ACC112 (cell line): ENCODE results near the gene ZNF236.

ENCODE experiments used
- H2AFZ ChIP-seq: fragments of 200-600 bp; sonication (generic); one replicate; pipeline ENCODE4 v1.6.0; 2017; ENCODE audit warnings: antibody characterized with exemption, low read length; ENCODE audit not compliant: unreplicated experiment
- H3K27ac ChIP-seq: fragments of 200-600 bp; sonication (generic); 2 replicates; pipeline ENCODE4 v1.5.1; 2014; ENCODE audit warnings: low read depth, mild to moderate bottlenecking, antibody characterized with exemption, low read length, moderate library complexity
- H3K27me3 ChIP-seq: fragments of 200-600 bp; sonication (generic); 2 replicates; pipeline ENCODE4 v1.6.1; 2014; ENCODE audit warnings: mild to moderate bottlenecking, antibody characterized with exemption, low read length, moderate library complexity, mixed read lengths; ENCODE audit not compliant: insufficient read depth
- H3K36me3 ChIP-seq: fragments of 200-600 bp; sonication (generic); 2 replicates; pipeline ENCODE4 v1.6.1; 2016; ENCODE audit warnings: mild to moderate bottlenecking, antibody characterized with exemption, low read length, moderate library complexity, mixed read lengths; ENCODE audit not compliant: insufficient read depth
- H3K4me1 ChIP-seq: fragments of 200-600 bp; sonication (generic); one replicate; pipeline ENCODE4 v1.6.1; 2016; ENCODE audit warnings: low read length, mixed read lengths; ENCODE audit not compliant: insufficient read depth, unreplicated experiment, control insufficient read depth
- H3K4me3 ChIP-seq: fragments of 200-600 bp; sonication (generic); 2 replicates; pipeline ENCODE4 v1.5.1; 2014; ENCODE audit warnings: mild to moderate bottlenecking, low read depth, low read length
- H3K79me2 ChIP-seq: fragments of 200-600 bp; sonication (generic); one replicate; pipeline ENCODE4 v1.6.0; 2016; ENCODE audit warnings: low read length; ENCODE audit not compliant: control insufficient read depth, unreplicated experiment, insufficient read depth

ZNF236 gene

GRCh38 chr18:76948345-76948744, 126.0 kb downstream of the ZNF236 start:
- Histone ChIP-seq H3K4me1 (no peaks in the 10 kb centered on the region), H3K79me2 (no peaks in the 10 kb centered on the region), H3K27ac (no peak overlapping the region), H2AFZ (no peak overlapping the region), H3K4me3 (no peak overlapping the region), H3K36me3 (peaks cover 9% of the 10 kb centered on the region; the same call in 1 of the 2 replicates), H3K27me3 (no peaks in the 10 kb centered on the region)

DNA sequence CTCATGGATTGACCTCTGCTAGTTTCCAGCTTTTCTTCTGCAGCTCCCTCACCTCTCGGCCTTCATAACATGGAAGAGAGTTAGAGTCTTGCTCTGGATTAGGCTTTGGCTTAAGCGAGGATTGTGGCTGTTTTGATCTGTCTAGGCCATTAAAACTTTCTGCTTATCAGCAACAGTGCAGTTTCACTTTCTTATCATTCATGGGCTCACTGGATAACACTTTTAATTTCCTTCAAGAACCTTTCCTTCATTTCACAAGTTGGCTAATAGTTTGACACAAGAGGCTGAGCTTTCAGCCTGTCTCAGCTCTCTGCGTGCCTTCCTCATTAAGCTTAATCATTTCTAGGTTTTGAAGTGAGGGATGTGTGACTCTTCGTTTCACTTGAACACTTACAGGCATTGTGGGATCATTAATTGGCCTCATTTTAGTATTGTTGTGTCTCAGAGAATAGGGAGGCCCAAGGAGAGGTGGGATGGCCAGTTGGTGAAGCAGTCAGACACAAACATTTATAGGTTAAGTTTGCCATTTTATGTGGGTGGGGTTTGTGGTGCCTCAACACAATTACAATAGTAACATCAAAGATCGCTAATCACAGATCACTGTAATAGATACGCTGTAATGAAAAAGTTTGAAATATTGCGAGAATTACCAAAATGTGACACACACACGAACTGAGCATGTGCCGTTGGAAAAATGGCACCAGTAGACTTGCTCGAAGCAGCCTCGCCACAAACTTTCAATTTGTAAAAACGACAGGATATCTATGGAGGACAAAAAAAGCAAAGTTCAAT, 129.3 kb downstream of the ZNF236 start:
- no peaks in the 10 kb centered on the region for H3K4me1 ChIP-seq
- no peak overlapping the region for H2AFZ ChIP-seq
- peaks cover 9% of the 10 kb centered on the region; the same call in 1 of the 2 replicates for H3K36me3 ChIP-seq
- H3K27me3 ChIP-seq: no peaks in the 10 kb centered on the region
- no peaks in the 10 kb centered on the region for H3K79me2 ChIP-seq
- H3K27ac ChIP-seq: no peak overlapping the region
- no peak overlapping the region for H3K4me3 ChIP-seq

GRCh38 chr18:76952747-76953146, 130.4 kb downstream of the ZNF236 start:
- Histone ChIP-seq H3K27me3 (no peaks in the 10 kb centered on the region), H3K4me3 (no peak overlapping the region), H3K4me1 (no peaks in the 10 kb centered on the region), H3K36me3 (peaks cover 9% of the 10 kb centered on the region; the same call in 1 of the 2 replicates), H2AFZ (no peak overlapping the region), H3K27ac (no peak overlapping the region), H3K79me2 (no peaks in the 10 kb centered on the region)

DNA sequence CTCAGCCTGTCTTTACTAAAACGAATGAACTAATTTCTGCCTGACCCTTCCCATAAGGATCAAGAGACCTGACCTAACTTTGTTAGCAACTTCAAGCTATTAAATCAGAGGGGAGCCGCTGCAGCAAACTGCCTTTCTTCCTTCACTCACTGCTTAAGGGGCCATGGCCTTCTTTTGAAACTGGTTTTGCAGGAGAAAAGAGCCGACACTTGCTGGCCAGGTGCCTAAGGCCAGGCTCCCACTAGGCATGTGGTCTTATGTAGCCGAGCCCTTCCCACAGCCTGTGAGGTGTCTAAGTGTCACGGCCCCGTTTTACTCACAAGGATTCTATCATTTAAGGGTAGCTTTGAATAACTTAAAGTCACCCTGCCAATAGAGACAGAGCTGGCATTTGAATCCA, 130.8 kb downstream of the ZNF236 start:
- Histone ChIP-seq H3K4me3 (no peak overlapping the region), H3K36me3 (0 out of 2 replicates have a peak, but pooled peaks cover 6% of the 10 kb centered on the region), H3K4me1 (no peaks in the 10 kb centered on the region), H2AFZ (no peak overlapping the region), H3K27me3 (no peaks in the 10 kb centered on the region), H3K27ac (no peak overlapping the region), H3K79me2 (no peaks in the 10 kb centered on the region)

GRCh38 chr18:76953583-76954233, 131.4 kb downstream of the ZNF236 start:
- H2AFZ ChIP-seq: no peak overlapping the region
- no peaks in the 10 kb centered on the region for H3K27me3 ChIP-seq
- H3K4me1 ChIP-seq: no peaks in the 10 kb centered on the region
- no peaks in the 10 kb centered on the region for H3K79me2 ChIP-seq
- no peak overlapping the region for H3K4me3 ChIP-seq
- H3K27ac ChIP-seq: no peak overlapping the region
- 0 out of 2 replicates have a peak, but pooled peaks cover under 1% of the 10 kb centered on the region for H3K36me3 ChIP-seq

DNA sequence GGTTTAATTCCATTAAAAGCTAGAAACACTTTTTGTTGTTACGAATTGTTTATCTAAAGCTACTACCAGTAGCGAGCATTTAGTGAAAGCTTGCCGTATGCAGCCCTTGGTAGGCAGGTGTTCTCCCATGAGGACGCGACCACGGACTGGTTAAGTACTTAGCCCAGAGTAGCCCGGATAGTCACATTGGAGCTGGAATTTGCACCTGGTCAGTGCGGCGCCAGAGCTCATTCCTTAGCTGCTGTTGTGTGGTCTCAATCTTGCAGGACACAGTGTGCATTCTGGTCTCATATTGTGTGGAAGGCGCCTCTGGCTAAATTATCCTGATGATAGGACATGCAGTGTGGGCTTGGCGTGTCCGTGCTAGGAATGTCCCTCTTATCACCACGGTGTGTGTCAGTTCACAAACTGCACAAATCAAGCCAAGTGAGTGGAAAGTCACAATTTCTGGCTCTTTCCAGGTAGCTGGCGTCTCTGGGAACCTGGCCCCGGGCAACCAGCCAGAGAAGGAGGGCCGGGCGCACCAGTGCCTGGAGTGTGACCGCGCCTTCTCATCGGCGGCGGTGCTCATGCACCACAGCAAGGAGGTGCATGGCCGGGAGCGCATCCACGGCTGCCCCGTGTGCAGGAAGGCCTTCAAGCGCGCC, 133.3 kb downstream of the ZNF236 start:
- H3K79me2 ChIP-seq: no peaks in the 10 kb centered on the region
- H3K4me3 ChIP-seq: no peak overlapping the region
- no peaks in the 10 kb centered on the region for H3K36me3 ChIP-seq
- no peak overlapping the region for H2AFZ ChIP-seq
- H3K4me1 ChIP-seq: no peaks in the 10 kb centered on the region
- H3K27ac ChIP-seq: no peak overlapping the region
- H3K27me3 ChIP-seq: no peaks in the 10 kb centered on the region

GRCh38 chr18:76956648-76957047, 134.3 kb downstream of the ZNF236 start:
- H3K79me2 ChIP-seq: no peaks in the 10 kb centered on the region
- H3K27ac ChIP-seq: no peak overlapping the region
- H2AFZ ChIP-seq: no peak overlapping the region
- no peaks in the 10 kb centered on the region for H3K27me3 ChIP-seq
- no peaks in the 10 kb centered on the region for H3K36me3 ChIP-seq
- H3K4me1 ChIP-seq: no peaks in the 10 kb centered on the region
- no peak overlapping the region for H3K4me3 ChIP-seq

DNA sequence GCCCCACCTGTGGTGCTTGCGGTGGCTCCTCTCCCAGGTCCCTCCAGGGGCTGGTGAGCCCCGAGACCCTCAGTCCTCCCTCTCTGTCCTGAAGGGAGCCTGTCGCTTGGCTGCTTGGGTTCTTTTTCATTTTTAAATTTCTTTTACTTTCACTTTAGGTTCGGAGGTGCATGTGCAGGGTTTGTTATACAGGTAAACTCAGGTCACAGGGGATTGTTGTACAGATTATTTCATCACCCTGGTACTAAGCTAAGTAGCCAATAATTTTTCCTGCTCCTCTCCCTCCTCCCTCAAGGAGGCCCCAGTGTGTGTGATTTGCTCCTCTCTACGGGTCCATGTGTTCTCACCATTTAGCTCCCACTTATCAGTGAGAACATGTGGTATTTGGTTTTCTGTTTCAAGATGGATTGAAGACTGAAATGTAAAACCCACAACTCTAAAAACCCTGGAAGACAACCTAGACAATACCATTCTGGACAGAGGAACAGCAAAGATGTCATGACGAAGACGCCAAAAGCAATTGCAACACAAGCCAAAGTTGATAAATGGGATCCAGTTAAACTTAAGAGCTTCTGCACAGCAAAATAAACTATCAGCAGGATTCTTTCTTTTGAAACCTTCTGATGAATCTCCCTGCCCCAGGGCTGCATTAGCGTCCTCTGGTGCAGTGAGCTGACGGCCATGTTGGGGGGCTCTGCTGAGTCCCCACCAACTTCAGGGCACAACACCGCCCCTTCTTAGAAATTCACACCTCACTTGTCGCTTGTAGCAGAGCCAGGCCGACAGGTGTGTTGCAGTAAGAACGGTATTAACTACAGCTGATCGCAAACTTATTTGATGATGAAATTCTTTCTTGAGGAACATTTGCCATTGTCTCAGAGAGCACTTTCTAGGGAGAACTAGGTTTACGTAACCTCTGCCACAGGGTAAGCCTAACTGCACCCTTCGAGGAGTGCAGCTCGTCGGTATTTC, 135.3 kb downstream of the ZNF236 start:
- no peak overlapping the region for H2AFZ ChIP-seq
- H3K36me3 ChIP-seq: 0 out of 2 replicates have a peak, but pooled peaks cover 2% of the 10 kb centered on the region
- no peak overlapping the region for H3K4me3 ChIP-seq
- no peaks in the 10 kb centered on the region for H3K27me3 ChIP-seq
- no peaks in the 10 kb centered on the region for H3K4me1 ChIP-seq
- H3K79me2 ChIP-seq: no peaks in the 10 kb centered on the region
- H3K27ac ChIP-seq: no peak overlapping the region

DNA sequence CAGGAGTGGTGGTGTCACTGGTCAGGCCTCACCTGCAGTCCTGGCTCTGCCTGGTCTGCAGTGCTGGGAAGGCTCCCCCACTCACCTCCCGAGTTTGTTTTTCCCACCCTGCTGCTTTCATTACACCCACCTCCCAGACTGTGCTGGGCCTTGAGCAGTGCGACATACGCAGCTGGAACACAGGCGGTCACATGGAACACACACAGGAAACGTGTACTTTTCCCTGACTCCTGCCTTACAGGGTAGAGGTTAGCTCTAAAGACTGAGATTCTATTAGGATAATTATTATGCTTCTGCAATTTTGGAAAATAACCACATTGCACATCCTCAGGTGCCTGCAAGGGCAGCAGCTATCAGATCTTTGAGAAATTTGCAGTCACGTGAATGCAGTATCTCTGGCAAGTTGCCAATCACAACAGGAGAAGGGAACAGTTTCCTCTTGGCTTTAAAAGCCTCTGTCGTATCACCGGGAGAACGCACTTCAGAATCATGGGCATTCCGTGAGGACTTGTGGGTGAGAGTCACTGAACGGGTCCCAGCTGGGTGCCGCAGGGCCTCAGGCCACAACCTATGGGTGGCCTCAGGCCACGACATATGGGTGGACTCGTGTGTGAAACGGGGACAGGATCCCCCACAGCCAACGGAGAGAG, 136.5 kb downstream of the ZNF236 start:
- H3K4me1 ChIP-seq: no peaks in the 10 kb centered on the region
- no peak overlapping the region for H2AFZ ChIP-seq
- H3K4me3 ChIP-seq: no peak overlapping the region
- H3K27ac ChIP-seq: no peak overlapping the region
- peaks cover 3% of the 10 kb centered on the region for H3K79me2 ChIP-seq
- 0 out of 2 replicates have a peak, but pooled peaks cover 3% of the 10 kb centered on the region for H3K36me3 ChIP-seq
- no peaks in the 10 kb centered on the region for H3K27me3 ChIP-seq
